Esophagus muscularis mucosa (tissue), 3 donors: ENCODE results near the gene CEBPE.

Source experiments
- POLR2A ChIP-seq: fragments of 450-650 bp; IDR thresholded peaks from one replicate; pipeline ENCODE4 v1.6.1; 2017; ENCODE audit warnings: antibody characterized with exemption, moderate library complexity, mild to moderate bottlenecking, low read depth
- TF ChIP-seq, protein P1 (sequence below), 3 experiments: fragments of 200-600 bp in 2 of 3; fragments of 450-650 bp in 1 of 3; sonication (generic) in 2 of 3; IDR thresholded peaks; one replicate each; pipeline ENCODE4 v1.5.1; 2017 to 2019; ENCODE audit warnings: antibody characterized with exemption in 3 of 3, mild to moderate bottlenecking in 2 of 3, moderate library complexity in 1 of 3

DNA sequence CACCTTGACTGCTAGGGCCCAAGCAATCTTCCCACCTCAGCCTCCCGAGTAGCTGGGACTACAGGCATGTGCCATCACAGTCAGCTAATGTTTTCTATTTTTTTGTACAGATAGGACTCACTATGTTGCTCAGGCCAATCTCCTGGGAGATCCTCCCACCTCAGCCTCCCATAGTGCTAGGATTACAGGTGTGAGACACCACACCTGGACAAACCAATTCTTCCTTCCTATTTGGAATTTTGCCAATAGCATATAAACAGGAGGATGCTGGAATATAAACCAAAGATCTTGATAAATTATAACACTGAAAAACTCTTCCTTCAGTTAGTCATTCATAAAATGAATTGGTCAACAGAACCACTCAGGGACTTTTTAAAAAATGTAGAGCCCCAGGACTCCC, 32.5 kb downstream of the CEBPE start:
- TF ChIP-seq, protein P1, sequence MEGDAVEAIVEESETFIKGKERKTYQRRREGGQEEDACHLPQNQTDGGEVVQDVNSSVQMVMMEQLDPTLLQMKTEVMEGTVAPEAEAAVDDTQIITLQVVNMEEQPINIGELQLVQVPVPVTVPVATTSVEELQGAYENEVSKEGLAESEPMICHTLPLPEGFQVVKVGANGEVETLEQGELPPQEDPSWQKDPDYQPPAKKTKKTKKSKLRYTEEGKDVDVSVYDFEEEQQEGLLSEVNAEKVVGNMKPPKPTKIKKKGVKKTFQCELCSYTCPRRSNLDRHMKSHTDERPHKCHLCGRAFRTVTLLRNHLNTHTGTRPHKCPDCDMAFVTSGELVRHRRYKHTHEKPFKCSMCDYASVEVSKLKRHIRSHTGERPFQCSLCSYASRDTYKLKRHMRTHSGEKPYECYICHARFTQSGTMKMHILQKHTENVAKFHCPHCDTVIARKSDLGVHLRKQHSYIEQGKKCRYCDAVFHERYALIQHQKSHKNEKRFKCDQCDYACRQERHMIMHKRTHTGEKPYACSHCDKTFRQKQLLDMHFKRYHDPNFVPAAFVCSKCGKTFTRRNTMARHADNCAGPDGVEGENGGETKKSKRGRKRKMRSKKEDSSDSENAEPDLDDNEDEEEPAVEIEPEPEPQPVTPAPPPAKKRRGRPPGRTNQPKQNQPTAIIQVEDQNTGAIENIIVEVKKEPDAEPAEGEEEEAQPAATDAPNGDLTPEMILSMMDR (IDR thresholded peaks at IDR 0.05): no peak
- no peak for TF ChIP-seq POLR2A
